ENCODE data around the gene PPARA. TPM values are rescaled to one million over a fixed set of nuclear protein-coding genes. Genes with fewer than 3 reads are reported as not detected.

PPARA gene
- polyA plus RNA-seq, 3 donors, result 3.7 to 6.3 (median 4.9) TPM

- H4K20me1 ChIP-seq (ENCODE audit: insufficient read depth, low read length), result no peaks in the 10 kb centered on the region
- no peak overlapping the region for H3K27ac ChIP-seq (ENCODE audit: low read depth in 1 of 2, low read length in 2 of 2)
- peaks cover 10 to 16% of the 10 kb centered on the region in 2 donors for H3K36me3 Mint-ChIP-seq
- H3K27me3 Mint-ChIP-seq (ENCODE audit: low read depth in 3 of 3), result peaks cover 26 to 47% (median 30%) of the 10 kb centered on the region in 3 donors
- H3K9ac ChIP-seq (ENCODE audit: insufficient read depth, low read length, poor library complexity, severe bottlenecking), result peak overlapping the region; percentile 64
- H3K36me3 ChIP-seq (replicated peaks in 1 of 2; ENCODE audit: control insufficient read depth in 1 of 2, insufficient read depth in 2 of 2, low read length in 2 of 2), result peaks cover 0 to 6% of the 10 kb centered on the region in 2 donors
- TF ChIP-seq CTCF (IDR thresholded peaks at IDR 0.05), result no peak
- H3K79me2 ChIP-seq (ENCODE audit: insufficient read depth, low read length), result peaks cover 4% of the 10 kb centered on the region
- H3K4me1 Mint-ChIP-seq, result peaks cover 18% of the 10 kb centered on the region
- DNase-seq, result peak in 1 of 3 donors; percentile 3
- peak overlapping the region; percentile 87 for H3K4me2 ChIP-seq (replicated peaks; ENCODE audit: extremely low read depth, low read length, poor library complexity, severe bottlenecking)
- H3K4me3 ChIP-seq (replicated peaks in 1 of 3; ENCODE audit: low read depth in 2 of 3, low read length in 3 of 3), result peak overlapping the region; percentile 55 to 89 (median 68)
- H3K9me3 ChIP-seq (replicated peaks in 1 of 2; ENCODE audit: control insufficient read depth in 1 of 2, insufficient read depth in 1 of 2, low read length in 2 of 2), result no peaks in the 10 kb centered on the region
- H3K4me3 Mint-ChIP-seq, result peak overlapping the region; percentile 87 to 92
- WGBS (ENCODE audit: insufficient coverage), result 13% methylated on average over 8 of the region's 12 CpGs
- H3K9me3 Mint-ChIP-seq, result peaks cover 0 to 3% (median 0%) of the 10 kb centered on the region in 7 donors
- intact Hi-C loops (cut with micrococcal nuclease), result no loop called here
- peak overlapping the region in 2 of 7 donors; percentile 45 to 58 for H3K27ac Mint-ChIP-seq
- H3K27me3 ChIP-seq (ENCODE audit: control insufficient read depth in 2 of 2, insufficient read depth in 2 of 2, low read length in 2 of 2), result peaks cover 8 to 33% of the 10 kb centered on the region in 2 donors
- peak overlapping the region; percentile 95 for H2AFZ ChIP-seq (ENCODE audit: insufficient read depth, low read depth, low read length, poor library complexity, severe bottlenecking)
- H3K4me1 ChIP-seq (ENCODE audit: control insufficient read depth in 1 of 2, insufficient read depth in 2 of 2, low read length in 2 of 2), result peaks cover 16 to 28% of the 10 kb centered on the region in 2 donors
Measured at GRCh38 chr22:46148816-46149511, 1.4 kb upstream of the PPARA start.

DNA sequence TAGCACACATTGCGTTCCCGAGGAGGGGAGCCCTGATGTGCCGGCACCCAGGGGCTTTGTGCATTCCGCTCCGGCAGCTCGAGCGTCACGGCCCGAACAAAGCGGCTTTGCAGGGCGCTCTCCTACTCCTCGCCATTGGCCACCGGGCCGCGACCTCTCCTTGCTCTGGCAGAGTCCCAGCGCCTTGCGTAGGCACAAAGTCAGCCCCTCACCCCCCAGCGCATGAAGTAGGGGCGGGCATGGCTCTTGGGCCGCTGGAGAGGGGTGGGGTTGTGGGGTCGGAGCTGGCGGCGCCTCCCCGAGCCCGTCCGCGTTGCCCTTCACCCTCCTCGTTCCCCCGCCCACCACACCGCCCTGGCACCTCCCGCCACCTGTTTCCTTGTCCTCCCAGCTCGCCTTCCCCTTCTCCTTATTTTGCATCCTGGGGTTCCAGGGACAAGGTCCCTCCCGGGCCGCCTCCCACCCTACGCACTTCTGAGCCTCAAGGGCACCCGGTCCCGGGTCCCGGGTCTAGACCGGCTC lies 753 bp upstream of the PPARA start:
- Histone ChIP-seq H3K4me3 (replicated peaks in 1 of 3; ENCODE audit: low read depth in 2 of 3, low read length in 3 of 3) (peak overlapping the region; percentile 55 to 89 (median 68)), H4K20me1 (ENCODE audit: insufficient read depth, low read length) (no peaks in the 10 kb centered on the region), H3K79me2 (ENCODE audit: insufficient read depth, low read length) (peaks cover 4% of the 10 kb centered on the region), H3K9ac (ENCODE audit: insufficient read depth, low read length, poor library complexity, severe bottlenecking) (peak overlapping the region; percentile 64), H2AFZ (ENCODE audit: insufficient read depth, low read depth, low read length, poor library complexity, severe bottlenecking) (peak overlapping the region; percentile 95), H3K27ac (ENCODE audit: low read depth in 1 of 2, low read length in 2 of 2) (no peak overlapping the region), H3K27me3 (ENCODE audit: control insufficient read depth in 2 of 2, insufficient read depth in 2 of 2, low read length in 2 of 2) (peaks cover 8 to 33% of the 10 kb centered on the region in 2 donors), H3K9me3 (replicated peaks in 1 of 2; ENCODE audit: control insufficient read depth in 1 of 2, insufficient read depth in 1 of 2, low read length in 2 of 2) (no peaks in the 10 kb centered on the region), H3K4me2 (replicated peaks; ENCODE audit: extremely low read depth, low read length, poor library complexity, severe bottlenecking) (peak overlapping the region; percentile 87), H3K36me3 (replicated peaks in 1 of 2; ENCODE audit: control insufficient read depth in 1 of 2, insufficient read depth in 2 of 2, low read length in 2 of 2) (peaks cover 0 to 6% of the 10 kb centered on the region in 2 donors), H3K4me1 (ENCODE audit: control insufficient read depth in 1 of 2, insufficient read depth in 2 of 2, low read length in 2 of 2) (peaks cover 16 to 28% of the 10 kb centered on the region in 2 donors)
- Mint-ChIP-seq H3K4me1 (peaks cover 18% of the 10 kb centered on the region), H3K9me3 (peaks cover 0 to 3% (median 0%) of the 10 kb centered on the region in 7 donors), H3K4me3 (peak overlapping the region; percentile 87 to 92), H3K27ac (peak overlapping the region in 1 of 7 donors; percentile 58), H3K27me3 (ENCODE audit: low read depth in 3 of 3) (peaks cover 26 to 47% (median 30%) of the 10 kb centered on the region in 3 donors), H3K36me3 (peaks cover 12 to 19% of the 10 kb centered on the region in 2 donors)
- TF ChIP-seq CTCF (IDR thresholded peaks at IDR 0.05), result no peak
- WGBS (ENCODE audit: insufficient coverage), result under 1% methylated on average over 20 of the region's 39 CpGs
- no peak for DNase-seq
- intact Hi-C loops (cut with micrococcal nuclease), result loop anchor here in 1 of 2 donors (5.0 kb wide), 1 partner anchor 103 kb away; the partner anchor contains the start of gene CDPF1
